ENCODE results near the gene ZBBX.

DNA sequence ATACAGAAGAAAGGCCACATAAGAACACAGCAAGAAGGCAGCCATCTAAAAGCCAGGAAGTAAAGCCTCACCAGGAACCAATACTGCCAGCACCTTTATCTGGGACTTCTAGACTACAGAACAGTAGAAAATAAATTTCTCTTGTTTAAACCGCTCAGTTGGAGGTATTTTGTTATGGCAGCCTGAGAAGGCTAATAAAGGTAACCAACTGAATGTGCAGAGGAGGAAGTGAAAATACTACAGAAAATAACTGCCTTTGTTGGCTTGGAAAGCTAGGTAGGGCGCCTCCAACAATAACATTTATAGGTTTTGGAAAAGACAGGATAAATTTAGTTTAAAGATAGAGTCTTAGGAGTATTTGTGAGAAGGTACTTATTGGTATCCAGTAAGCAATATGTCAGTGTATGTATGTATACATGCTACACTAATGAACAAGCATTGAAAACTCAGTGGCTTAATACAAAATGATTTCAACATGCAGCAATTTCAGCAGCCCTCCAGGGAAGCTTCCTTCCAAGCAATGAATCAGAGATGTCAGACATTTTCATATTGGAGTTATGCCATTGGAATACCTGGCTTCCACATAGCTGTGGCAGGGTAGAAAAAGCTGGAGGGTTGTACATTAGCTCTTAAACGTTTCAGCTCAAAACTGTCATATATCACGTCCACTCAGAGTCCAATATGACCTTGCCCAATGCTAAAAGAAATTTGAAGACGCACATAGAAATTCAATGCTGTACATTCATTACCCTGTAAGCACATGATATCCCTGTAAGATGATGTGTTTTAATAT is 48.9 kb downstream of the ZBBX start:
- TF ChIP-seq POLR2A (IDR thresholded peaks at IDR 0.05): no peak
- TF ChIP-seq, protein P1, sequence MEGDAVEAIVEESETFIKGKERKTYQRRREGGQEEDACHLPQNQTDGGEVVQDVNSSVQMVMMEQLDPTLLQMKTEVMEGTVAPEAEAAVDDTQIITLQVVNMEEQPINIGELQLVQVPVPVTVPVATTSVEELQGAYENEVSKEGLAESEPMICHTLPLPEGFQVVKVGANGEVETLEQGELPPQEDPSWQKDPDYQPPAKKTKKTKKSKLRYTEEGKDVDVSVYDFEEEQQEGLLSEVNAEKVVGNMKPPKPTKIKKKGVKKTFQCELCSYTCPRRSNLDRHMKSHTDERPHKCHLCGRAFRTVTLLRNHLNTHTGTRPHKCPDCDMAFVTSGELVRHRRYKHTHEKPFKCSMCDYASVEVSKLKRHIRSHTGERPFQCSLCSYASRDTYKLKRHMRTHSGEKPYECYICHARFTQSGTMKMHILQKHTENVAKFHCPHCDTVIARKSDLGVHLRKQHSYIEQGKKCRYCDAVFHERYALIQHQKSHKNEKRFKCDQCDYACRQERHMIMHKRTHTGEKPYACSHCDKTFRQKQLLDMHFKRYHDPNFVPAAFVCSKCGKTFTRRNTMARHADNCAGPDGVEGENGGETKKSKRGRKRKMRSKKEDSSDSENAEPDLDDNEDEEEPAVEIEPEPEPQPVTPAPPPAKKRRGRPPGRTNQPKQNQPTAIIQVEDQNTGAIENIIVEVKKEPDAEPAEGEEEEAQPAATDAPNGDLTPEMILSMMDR (IDR thresholded peaks at IDR 0.05): no peak
